ENCODE measurements around the gene ACVR1B.

- TF ChIP-seq CTCF (IDR thresholded peaks at IDR 0.05) (no peak), POLR2A (IDR thresholded peaks at IDR 0.05) (no peak), EP300 (IDR thresholded peaks at IDR 0.05) (no peak)
These were observed 91.3 kb downstream of the ACVR1B start for GRCh38 chr12:52042706-52043385.
